ENCODE results near the gene PDSS2. TPM values are rescaled to one million over a fixed set of nuclear protein-coding genes. Genes with fewer than 3 reads are reported as not detected.

PDSS2 gene
- total and polyA plus RNA-seq, 7 donors = 9.4 to 18.5 (median 11.1) TPM

DNA sequence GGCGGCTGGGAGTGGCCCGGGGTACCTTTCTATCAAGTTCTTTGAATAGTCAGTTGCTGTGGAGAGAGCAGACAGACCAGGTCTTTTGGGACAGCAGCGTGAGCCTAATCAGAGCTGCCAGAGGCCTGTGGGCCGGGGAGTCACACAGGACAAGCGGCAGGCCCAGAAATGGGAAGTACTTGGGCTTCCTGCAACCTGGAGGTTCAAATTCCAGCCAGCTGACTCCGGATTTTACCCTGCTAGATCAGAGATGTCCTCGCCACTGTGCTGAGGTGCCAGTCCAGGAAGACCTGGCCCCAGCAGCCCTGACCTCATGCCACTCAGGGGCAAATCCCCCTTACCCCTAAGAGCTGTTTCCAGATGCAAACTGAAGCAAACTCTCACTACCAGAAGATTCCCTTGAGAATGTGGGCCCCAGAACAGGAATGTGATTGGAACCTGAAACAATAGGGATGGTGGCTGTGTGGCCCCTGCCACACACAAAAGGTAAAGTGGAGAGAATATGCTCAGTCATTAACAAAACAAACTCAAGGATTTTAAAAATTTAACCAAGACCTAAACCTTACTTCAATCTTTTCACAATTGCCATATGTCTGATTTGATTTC lies 353.8 kb downstream of the PDSS2 start:
- H3K27ac ChIP-seq = no peak overlapping the region
- intact Hi-C loops (cut with DNase I) = no loop called here
- no peaks in the 10 kb centered on the region for H3K36me3 ChIP-seq
- no peaks in the 10 kb centered on the region for H3K27me3 ChIP-seq
- DNase-seq = no peak
- H3K9me3 ChIP-seq = no peaks in the 10 kb centered on the region
- no peaks in the 10 kb centered on the region for H3K4me1 ChIP-seq
- 83% methylated on average over 7 of the region's 7 CpGs for WGBS, 2 donors
- H3K4me3 ChIP-seq = no peak overlapping the region
- TF ChIP-seq, protein P1, sequence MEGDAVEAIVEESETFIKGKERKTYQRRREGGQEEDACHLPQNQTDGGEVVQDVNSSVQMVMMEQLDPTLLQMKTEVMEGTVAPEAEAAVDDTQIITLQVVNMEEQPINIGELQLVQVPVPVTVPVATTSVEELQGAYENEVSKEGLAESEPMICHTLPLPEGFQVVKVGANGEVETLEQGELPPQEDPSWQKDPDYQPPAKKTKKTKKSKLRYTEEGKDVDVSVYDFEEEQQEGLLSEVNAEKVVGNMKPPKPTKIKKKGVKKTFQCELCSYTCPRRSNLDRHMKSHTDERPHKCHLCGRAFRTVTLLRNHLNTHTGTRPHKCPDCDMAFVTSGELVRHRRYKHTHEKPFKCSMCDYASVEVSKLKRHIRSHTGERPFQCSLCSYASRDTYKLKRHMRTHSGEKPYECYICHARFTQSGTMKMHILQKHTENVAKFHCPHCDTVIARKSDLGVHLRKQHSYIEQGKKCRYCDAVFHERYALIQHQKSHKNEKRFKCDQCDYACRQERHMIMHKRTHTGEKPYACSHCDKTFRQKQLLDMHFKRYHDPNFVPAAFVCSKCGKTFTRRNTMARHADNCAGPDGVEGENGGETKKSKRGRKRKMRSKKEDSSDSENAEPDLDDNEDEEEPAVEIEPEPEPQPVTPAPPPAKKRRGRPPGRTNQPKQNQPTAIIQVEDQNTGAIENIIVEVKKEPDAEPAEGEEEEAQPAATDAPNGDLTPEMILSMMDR (IDR thresholded peaks at IDR 0.05) = no peak
- no peak for TF ChIP-seq POLR2AphosphoS5 (IDR thresholded peaks at IDR 0.05)
- no peak for TF ChIP-seq POLR2A (IDR thresholded peaks at IDR 0.05)
- no peak for TF ChIP-seq EP300 (IDR thresholded peaks at IDR 0.05)

DNA sequence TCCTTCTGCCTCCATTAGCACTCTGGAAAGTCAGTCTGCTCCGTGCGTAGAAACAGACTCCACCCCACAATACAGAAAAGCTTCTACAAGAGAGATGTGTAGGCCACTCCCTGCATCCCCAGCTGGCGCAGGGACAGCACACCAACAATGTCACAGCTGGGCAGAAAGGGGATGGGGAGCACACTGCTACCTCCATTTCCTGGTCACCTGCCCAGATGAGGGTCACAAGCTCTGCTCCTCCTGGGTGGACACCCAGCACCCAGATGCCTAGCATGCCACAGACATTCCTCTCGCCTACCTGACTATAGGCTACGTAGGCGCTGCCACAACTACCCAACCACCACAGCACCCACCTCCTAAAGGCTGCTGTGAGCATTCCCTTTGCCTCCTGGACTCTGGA lies 356.3 kb downstream of the PDSS2 start:
- no peak for TF ChIP-seq EP300 (IDR thresholded peaks at IDR 0.05)
- intact Hi-C loops (cut with DNase I) = no loop called here

More for the DNA sequence above, 356.3 kb downstream of the PDSS2 start:
- no peak overlapping the region for H3K27ac ChIP-seq
- WGBS, 2 donors = 85 to 97% methylated on average over 6 of the region's 6 CpGs
- no peaks in the 10 kb centered on the region for H3K9me3 ChIP-seq
- H3K4me3 ChIP-seq = no peak overlapping the region
- no peak for DNase-seq
- no peaks in the 10 kb centered on the region for H3K4me1 ChIP-seq
- no peaks in the 10 kb centered on the region for H3K27me3 ChIP-seq
- no peaks in the 10 kb centered on the region for H3K36me3 ChIP-seq

Small RNAs within 50 kb of the gene (small RNA-seq; reads per million reads assigned to genes)
- gene AL591516.1 = 0 reads per million in 3 donors
- 0 reads per million in 3 donors for gene RNU6-1299P

Other genes starting within 250 kb of the PDSS2 start
- 10 to 100 TPM; 16.8 to 38.5 (median 22.8) TPM for gene SOBP, start 30.6 kb upstream of the PDSS2 start, total RNA-seq
- 1 to 10 TPM; 1.2 to 2.4 (median 1.8) TPM for gene SOBP, start 30.6 kb upstream of the PDSS2 start, polyA plus RNA-seq